Measurements from ENCODE around the gene SBF1.

SBF1 gene

DNA sequence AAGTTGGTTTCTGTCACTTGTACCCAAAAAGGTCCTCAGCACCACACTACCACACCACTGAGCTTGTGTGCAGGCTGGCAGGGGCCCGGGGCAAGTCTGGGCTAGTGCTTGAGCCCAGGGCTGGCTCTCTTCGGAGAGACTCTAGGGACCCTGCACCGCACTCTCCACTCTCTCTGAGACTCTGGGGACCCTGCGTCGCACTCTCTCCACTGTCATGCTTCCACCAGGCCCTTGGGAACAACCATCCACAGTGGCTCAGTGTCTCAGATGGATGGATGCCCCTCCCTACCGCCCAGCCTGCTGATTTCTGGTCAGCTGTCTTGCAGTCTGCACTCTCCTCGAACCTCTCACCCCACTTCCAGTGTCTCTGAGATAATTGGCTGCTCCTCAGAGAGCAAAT, 2.0 kb upstream of the SBF1 start:
- TF ChIP-seq ZFX (IDR thresholded peaks at IDR 0.05; ENCODE audit: borderline replicate concordance), result no peak
- TF ChIP-seq CTCF (IDR thresholded peaks at IDR 0.05), result no peak
- peak overlapping the region; percentile 69 for H3K27ac ChIP-seq

GRCh38 chr22:50475652-50476002, 792 bp upstream of the SBF1 start:
- H3K27ac ChIP-seq, result peak overlapping the region; percentile 69
- TF ChIP-seq ZFX (IDR thresholded peaks at IDR 0.05; ENCODE audit: borderline replicate concordance), result no peak
- no peak for TF ChIP-seq CTCF (IDR thresholded peaks at IDR 0.05)

DNA sequence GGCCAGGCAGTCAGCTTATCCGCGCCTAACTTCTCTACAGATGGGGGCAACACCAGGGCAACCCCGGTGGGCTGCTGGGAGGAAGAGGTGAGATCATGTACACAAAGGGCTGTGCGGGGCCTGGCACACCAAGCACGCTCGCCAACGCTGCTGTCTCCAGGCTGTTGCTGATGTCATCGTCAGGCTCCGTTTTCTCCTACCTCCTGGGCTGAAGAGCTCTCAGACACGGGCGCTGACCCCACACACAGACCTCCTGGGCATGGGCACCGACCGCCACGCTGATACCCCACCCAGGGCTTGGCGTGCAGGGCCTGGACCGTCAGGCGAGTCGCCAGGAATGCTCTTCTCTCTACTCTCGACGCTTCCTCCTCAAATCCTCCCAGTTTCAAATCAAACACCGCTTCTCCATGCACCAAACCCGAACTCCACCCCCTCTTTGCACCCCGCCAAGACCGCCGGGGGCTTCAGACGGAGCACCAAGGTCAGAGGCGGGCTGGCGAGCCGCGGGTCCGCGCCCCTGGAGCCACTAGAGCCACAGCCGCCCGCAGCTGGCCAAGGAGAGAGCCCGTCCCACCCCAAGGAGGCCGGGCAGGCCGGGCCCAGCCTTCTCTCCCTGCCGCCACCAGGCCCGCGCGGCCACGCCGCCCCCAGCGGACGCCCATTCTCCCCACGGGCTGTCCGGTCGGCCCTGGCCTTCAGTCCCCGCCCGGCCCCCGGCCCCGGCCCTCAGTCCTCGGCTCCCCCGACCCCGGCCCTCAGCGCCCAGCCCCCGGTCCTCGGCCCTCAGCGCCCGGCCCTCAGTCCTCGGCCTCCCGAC, 772 bp downstream of the SBF1 start:
- H3K27ac ChIP-seq, result peak overlapping the region; percentile 69
- TF ChIP-seq ZFX (IDR thresholded peaks at IDR 0.05; ENCODE audit: borderline replicate concordance), result no peak
- TF ChIP-seq CTCF (IDR thresholded peaks at IDR 0.05), result no peak

GRCh38 chr22:50473088-50473487, 1.7 kb downstream of the SBF1 start:
- TF ChIP-seq ZFX (IDR thresholded peaks at IDR 0.05; ENCODE audit: borderline replicate concordance) (no peak), CTCF (IDR thresholded peaks at IDR 0.05) (peak; percentile 69)
- no peak overlapping the region for H3K27ac ChIP-seq

DNA sequence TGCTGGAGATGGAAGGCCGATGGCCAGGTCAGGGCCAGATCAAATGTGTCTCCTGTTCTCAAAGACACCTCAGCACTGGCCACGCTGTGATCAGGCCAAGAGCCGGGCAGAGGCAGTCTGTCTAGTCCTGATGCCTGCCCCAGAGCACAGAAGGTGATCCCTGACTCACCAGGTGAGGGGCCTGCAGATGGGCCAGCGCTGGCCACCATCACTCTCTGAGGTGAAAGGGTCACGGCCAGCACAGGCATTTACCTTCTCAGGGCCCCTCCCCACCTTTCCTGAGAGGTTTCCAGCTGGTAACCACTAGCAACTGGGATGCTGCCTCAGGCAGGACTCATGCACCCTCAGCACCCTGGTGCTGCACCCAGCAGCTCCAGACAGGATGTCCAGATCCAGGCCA, 2.9 kb downstream of the SBF1 start:
- no peak for TF ChIP-seq CTCF (IDR thresholded peaks at IDR 0.05)
- TF ChIP-seq ZFX (IDR thresholded peaks at IDR 0.05; ENCODE audit: borderline replicate concordance), result no peak
- no peak overlapping the region for H3K27ac ChIP-seq

GRCh38 chr22:50471197-50471847, 3.5 kb downstream of the SBF1 start:
- no peak for TF ChIP-seq ZFX (IDR thresholded peaks at IDR 0.05; ENCODE audit: borderline replicate concordance)
- no peak for TF ChIP-seq CTCF (IDR thresholded peaks at IDR 0.05)
- H3K27ac ChIP-seq, result no peak overlapping the region

DNA sequence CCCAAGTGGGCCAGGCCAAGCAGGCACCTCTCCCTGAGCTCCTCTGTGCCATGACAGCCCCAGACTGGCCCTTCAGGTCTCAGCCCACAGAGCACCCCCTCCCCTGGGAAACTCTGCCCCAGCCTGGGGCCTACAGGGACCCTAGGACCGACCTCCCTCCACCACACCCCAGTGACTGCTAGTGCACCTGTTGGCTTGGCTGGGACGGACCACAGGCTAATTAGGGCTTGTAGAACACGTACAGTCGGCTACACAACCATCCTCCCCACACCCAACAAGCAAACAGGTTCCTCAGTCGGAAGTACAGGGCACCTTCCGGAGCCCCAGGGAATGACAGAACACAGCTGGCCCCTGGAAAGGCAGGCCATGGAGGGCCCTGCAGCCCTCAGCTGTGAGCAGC, 4.3 kb downstream of the SBF1 start:
- TF ChIP-seq ZFX (IDR thresholded peaks at IDR 0.05; ENCODE audit: borderline replicate concordance) (no peak), CTCF (IDR thresholded peaks at IDR 0.05) (no peak)
- no peak overlapping the region for H3K27ac ChIP-seq

Data from 22Rv1 (cell line).